PC-3 (cell line): Measurements from ENCODE around the gene LRBA.

Experiments
- EZH2 ChIP-seq: fragments of 300-600 bp; sonication (generic); IDR thresholded peaks from one replicate; pipeline ENCODE4 v1.6.1; 2017; ENCODE audit warnings: antibody characterized with exemption, mild to moderate bottlenecking, low read length; ENCODE audit not compliant: unreplicated experiment
- EZH2phosphoT487 ChIP-seq: fragments of 300-600 bp; sonication (generic); IDR thresholded peaks from 2 replicates; pipeline ENCODE4 v1.6.1; 2018; ENCODE audit warnings: mild to moderate bottlenecking, antibody characterized with exemption, low read length, borderline replicate concordance
- TF ChIP-seq, protein P1 (sequence below): fragments of 300-600 bp; sonication (generic); conservative IDR thresholded peaks from 2 replicates; pipeline ENCODE4 v1.5.1; 2017; ENCODE audit warnings: antibody characterized with exemption, low read depth, mild to moderate bottlenecking, low read length

DNA sequence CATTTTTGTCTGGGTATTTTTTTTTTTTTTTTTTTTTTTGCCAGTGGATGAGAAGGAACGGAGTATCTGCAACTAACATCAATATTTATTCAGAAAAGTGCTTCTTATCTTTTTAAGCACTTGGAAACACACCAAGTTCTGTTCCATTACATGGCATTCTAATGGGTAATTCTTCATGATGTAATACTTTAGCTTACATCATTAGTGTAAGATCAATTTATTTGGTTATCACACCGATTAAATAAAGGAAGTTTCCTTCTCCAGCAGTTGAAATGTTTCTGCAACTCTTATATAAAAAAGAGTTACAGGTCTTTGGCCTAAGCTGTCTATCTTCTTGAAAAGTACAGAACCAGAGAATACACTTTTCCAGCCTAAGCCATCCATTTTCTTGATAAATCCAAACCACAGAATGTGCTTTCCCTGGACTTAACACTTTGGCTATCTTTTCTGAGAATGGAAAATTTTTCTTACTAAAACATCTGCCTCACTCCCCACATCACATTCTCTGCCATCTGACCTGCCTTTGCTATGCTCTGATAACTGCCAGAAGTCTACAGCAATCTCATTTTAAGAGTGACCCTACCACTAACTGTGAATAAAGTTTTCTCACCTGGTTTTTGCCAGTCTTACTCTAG lies 625.1 kb downstream of the LRBA start:
- TF ChIP-seq, protein P1, sequence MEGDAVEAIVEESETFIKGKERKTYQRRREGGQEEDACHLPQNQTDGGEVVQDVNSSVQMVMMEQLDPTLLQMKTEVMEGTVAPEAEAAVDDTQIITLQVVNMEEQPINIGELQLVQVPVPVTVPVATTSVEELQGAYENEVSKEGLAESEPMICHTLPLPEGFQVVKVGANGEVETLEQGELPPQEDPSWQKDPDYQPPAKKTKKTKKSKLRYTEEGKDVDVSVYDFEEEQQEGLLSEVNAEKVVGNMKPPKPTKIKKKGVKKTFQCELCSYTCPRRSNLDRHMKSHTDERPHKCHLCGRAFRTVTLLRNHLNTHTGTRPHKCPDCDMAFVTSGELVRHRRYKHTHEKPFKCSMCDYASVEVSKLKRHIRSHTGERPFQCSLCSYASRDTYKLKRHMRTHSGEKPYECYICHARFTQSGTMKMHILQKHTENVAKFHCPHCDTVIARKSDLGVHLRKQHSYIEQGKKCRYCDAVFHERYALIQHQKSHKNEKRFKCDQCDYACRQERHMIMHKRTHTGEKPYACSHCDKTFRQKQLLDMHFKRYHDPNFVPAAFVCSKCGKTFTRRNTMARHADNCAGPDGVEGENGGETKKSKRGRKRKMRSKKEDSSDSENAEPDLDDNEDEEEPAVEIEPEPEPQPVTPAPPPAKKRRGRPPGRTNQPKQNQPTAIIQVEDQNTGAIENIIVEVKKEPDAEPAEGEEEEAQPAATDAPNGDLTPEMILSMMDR: no peak
- TF ChIP-seq EZH2 (no peak), EZH2phosphoT487 (no peak)
